Esophagus mucosa (tissue), 1 donor: Measurements from ENCODE around the gene CSF2. TPM values are rescaled to one million over a fixed set of nuclear protein-coding genes. Genes with fewer than 3 reads are reported as not detected.
"Not testable (repeated sequence)": the region's sequence is repeated elsewhere in the genome, so short reads cannot be mapped to it uniquely, and the experiment has no call there.

ENCODE experiments used
- ATAC-seq: fragments of 200-7000 bp; cut with Tn5 transposase; one replicate; pipeline ENCODE4 v1.9.1; 2020
- total RNA-seq: library from RNA; stranded (reverse); gene quantifications from one replicate; pipeline ENCODE4 v1.2.4, GENCODE V29; 2023
- donor health status: DM: yes; HTN: yes; CAD: no.

CSF2 gene
- total RNA-seq, 1 donor from 2014 or later, result not detected

- ATAC-seq, result no peak
Measured at GRCh38 chr5:132112111-132112510, 38.5 kb downstream of the CSF2 start.

DNA sequence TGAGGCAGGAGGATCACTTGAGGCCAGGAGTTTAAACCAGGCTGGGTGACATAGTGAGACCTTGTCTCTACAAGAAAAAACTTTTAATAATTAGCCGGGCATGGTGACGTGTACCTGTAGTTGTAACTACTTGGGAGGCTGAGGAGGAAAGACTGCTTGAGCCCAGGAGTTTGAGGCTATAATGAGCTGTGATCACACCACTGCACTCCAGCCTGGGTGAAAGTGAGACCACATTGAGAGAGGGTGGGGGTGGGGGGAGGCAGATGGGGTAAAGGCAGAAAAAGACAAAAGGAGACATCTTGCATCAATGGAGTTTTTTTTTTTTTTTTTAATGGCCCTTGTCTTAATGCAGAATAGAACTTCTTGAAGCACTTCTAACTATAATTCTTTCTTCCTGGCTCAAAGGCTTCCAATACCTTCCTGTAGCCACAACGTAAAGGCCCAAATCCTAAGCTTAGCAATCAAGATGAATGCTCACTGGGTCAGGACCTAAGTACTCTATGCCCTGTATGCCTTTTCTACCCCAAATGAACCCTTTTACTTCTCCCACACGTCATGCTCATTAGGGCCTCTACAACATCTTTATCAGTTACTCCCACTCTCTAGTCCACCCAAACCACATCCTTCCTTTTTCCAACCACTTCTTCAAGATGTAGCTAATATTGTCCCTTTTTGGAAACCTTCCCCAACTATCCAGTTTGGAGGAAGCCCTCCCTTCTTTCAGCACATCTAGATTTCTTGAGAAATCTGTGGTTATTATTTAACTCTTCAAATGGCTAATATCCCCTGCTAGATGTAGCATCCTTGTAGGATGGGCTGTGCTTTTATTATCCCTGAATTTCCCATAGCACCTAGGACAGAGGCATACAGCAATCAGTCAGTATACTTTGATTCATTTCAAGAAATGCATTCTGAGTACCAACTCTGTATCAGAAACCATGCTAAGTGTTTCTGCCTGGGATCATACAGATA is 40.8 kb downstream of the CSF2 start:
- ATAC-seq, result no peak

- ATAC-seq, result no peak
Measured at GRCh38 chr5:132115375-132115774, 41.8 kb downstream of the CSF2 start.

- ATAC-seq, result no peak
Measured at GRCh38 chr5:132116072-132116471, 42.5 kb downstream of the CSF2 start.

GRCh38 chr5:132116909-132117489 is 43.4 kb downstream of the CSF2 start:
- not testable (repeated sequence) for ATAC-seq

GRCh38 chr5:132120717-132121116 is 47.1 kb downstream of the CSF2 start:
- ATAC-seq, result not testable (repeated sequence)

DNA sequence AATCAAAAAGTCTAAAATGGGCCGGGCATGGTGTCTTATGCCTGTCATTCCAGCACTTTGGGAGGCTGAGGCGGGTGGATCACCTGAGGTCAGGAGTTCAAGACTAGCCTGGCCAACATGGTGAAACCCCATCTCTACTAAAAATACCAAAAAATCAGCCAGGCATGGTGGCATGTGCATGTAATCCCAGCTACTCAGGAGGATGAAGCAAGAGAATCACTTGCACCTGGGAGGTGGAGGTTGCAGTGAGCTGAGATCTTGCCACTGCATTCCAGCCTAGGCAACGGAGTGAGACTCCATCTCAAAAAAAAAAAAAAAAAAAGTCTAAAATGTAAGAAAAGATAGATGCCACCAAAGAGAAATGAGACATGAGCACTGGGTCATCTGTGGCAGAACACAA is 49.4 kb downstream of the CSF2 start:
- not testable (repeated sequence) for ATAC-seq

DNA sequence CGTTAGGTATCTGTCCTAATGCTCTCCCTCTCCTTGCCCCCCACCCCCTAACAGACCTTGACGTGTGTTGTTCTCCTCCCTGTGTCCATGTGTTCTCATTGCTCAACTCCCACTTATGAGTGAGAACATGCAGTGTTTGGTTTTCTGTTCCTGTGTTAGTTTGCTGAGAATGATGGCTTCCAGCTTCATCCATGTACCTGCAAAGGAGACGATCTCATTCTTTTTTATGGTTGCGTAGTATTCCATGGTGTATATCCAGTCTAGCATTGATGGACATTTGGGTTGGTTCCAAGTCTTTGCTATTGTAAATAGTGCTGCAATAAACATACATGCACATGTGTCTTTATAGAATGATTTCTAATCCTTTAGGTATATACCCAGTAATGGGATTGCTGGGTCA is 50.0 kb downstream of the CSF2 start:
- ATAC-seq, result not testable (repeated sequence)

Other genes with a start within 250 kb of the CSF2 start
- gene MEIKIN, start 128.1 kb upstream of the CSF2 start, total RNA-seq, result not detected
- gene ACSL6, start 62.1 kb upstream of the CSF2 start, total RNA-seq, result 0.08 TPM
- gene IL3, start 13.1 kb upstream of the CSF2 start, total RNA-seq, result not detected
- gene P4HA2, start 154.1 kb downstream of the CSF2 start, total RNA-seq, result 19.0 TPM
- gene PDLIM4, start 183.9 kb downstream of the CSF2 start, total RNA-seq, result 26.9 TPM
- 0.28 TPM for gene SLC22A4, start 220.6 kb downstream of the CSF2 start, total RNA-seq